H54 (cell line): ENCODE data around the gene ECI1.

Experiments used
- DNase-seq: peaks from one replicate; pipeline ENCODE4 v3.0.0; 2011; ENCODE audit warnings: low spot score, mixed read lengths; ENCODE audit not compliant: insufficient read length
- FAIRE-seq: peaks from 3 replicates; lab custom pipeline; 2011; peaks lifted over from hg19 to GRCh38; lab: Jason Lieb, UNC
- POLR2A ChIP-seq: IDR thresholded peaks from 2 replicates; pipeline ENCODE4 v1.6.1; 2011; ENCODE audit warnings: low read depth, mild to moderate bottlenecking, low read length

ECI1 gene

GRCh38 chr16:2285731-2286191 lies 34.4 kb upstream of the ECI1 start:
- no peak for TF ChIP-seq POLR2A
- no peak for DNase-seq
- FAIRE-seq: no peak

- no peak for FAIRE-seq
- DNase-seq: no peak
- no peak for TF ChIP-seq POLR2A
Observed at GRCh38 chr16:2284797-2285576, 33.6 kb upstream of the ECI1 start.

GRCh38 chr16:2284001-2284770 lies 32.8 kb upstream of the ECI1 start:
- no peak for DNase-seq

GRCh38 chr16:2282866-2283555 lies 31.6 kb upstream of the ECI1 start:
- no peak for FAIRE-seq
- TF ChIP-seq POLR2A: no peak

More at GRCh38 chr16:2284001-2284770, 32.8 kb upstream of the ECI1 start:
- TF ChIP-seq POLR2A: no peak
- no peak for FAIRE-seq

GRCh38 chr16:2282262-2282661 lies 30.9 kb upstream of the ECI1 start:
- FAIRE-seq (no peak), DNase-seq (no peak)
- TF ChIP-seq POLR2A: no peak

More at GRCh38 chr16:2282866-2283555, 31.6 kb upstream of the ECI1 start:
- no peak for DNase-seq

DNA sequence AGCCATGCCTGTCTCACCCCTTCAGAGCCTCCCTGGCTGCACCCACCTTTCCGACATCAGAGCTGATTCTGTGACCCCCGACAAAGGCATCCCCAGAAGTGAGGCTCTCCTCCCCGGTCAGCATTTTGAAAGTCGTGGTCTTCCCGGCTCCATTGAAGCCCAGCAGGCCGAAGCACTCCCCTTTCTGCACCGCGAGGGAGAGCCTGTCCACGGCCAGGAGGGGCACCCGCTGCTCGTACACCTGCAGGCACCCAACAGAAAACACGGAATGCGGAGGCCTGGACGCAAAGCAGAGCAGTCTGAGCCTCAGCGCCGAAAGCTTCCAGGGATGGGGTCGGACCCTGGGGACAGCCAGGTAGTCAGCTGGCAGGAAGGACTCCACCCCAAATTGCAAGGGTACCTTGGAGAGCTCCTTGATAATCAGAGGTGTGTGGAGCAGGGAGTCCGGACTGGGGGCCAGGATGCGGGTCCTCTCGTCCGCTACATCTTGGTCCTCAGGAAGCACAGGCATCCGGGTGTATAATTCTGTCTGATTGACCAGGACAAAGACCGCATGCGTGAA lies 29.7 kb upstream of the ECI1 start:
- FAIRE-seq (no peak), DNase-seq (no peak)
- no peak for TF ChIP-seq POLR2A

- FAIRE-seq: no peak
- TF ChIP-seq POLR2A: no peak
- DNase-seq: no peak
Observed at GRCh38 chr16:2280461-2280860, 29.1 kb upstream of the ECI1 start.

- TF ChIP-seq POLR2A: no peak
- DNase-seq (no peak), FAIRE-seq (no peak)
Observed at GRCh38 chr16:2278956-2279800, 27.8 kb upstream of the ECI1 start.

DNA sequence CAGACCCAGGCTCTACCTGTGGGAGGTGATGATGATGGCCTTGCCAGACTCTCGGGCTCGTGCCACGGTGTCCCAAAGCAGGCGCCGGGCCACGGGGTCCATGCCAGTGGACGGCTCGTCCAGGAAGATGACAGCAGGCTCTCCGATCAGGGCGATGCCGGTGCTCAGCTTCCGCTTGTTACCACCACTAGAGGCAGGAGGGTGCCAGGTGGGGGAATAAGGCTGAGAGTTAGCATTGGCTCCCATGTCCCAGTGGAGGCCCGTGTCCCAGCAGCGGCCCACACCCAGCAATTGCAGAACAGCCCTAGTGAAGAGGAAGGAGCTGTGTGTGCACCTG lies 26.9 kb upstream of the ECI1 start:
- no peak for FAIRE-seq
- DNase-seq: no peak

DNA sequence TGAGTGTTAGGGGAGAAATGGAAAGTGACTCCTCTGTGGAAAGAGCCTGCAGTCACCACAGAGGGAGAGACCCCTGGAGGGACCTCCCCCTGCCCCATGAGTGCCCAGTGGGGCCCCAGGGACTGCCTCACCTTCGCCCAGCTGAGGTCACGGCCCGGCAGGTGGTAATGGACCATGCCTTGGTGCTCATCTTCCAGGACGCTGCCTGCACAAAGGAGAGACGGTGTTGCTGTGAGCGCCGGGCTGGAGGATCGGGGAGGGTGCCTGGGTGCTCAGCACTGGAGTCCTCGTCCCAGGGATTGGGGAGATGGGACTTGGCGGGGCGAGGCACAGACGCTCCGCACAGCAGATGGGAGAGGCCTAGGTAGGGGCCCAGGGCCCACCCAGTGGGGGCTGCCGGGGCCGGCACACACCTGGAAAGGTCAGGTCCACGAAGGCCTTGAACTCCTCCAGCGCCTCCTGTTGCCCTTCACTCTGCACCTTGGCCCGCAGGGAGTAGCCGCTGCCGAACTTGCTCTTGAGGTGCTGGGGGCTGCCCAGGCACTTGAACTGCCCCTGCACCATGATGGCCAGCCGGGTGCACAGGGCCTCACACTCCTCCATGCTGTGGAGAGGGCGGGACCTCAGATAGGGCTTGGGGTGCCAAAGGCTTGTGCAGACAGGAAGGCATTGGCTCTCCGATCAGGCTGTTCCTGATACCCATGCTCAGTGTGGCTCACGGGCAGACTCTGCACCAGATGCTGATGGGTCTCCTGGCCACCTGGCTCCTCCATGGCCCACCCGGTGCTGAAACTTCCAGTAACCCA lies 26.3 kb upstream of the ECI1 start:
- no peak for DNase-seq

More for the DNA sequence above, 26.9 kb upstream of the ECI1 start:
- TF ChIP-seq POLR2A: no peak

DNA sequence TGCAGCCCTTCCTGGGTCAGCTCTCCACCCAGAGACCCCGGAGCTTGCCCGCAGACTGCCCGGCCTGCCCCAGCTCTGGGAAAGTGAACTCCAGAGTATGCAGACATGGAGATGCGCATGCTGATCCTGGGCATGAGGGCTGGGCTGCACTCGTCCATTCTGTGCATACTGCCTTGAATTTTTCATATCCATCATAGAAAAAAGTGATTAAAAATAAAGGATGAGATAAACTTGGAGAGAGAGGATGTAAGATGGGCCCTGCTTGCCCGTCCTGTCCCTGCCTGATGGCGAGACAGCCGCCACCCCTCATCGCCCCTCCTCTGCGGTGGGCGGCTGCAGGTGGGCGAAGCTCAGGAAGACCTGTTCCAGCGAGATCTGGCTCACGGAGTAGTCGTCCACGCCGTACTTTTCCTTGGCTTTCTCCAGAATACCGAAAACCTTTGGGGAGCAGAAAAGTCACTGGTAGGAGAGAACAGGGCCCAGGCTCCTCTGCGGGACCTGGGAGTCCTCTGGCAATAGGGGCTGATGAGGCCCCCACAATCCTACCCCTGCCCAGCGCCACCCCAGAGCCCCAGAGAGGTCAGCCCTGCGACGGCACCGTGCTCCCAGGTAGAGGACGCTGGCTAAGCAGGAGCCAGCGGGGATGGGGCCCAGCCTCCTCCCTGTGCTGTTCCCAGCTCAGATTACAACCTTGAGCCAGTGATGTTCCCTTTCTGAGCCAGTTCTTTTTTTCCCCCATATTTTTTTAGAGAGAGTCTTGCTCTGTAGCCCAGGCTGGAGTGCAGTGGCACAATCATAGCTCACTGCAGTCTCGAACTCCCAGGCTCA lies 25.2 kb upstream of the ECI1 start:
- TF ChIP-seq POLR2A: no peak
- FAIRE-seq: no peak
- DNase-seq: no peak

More for the DNA sequence above, 26.3 kb upstream of the ECI1 start:
- no peak for TF ChIP-seq POLR2A
- FAIRE-seq: no peak
